ENCODE measurements around the gene ZDHHC8. TPM values are rescaled to one million over a fixed set of nuclear protein-coding genes. Genes with fewer than 3 reads are reported as not detected.
A peak's percentile ranks its signal among the peaks of the same experiment; 100 is the strongest.

Gene ZDHHC8
- total RNA-seq, 2 donors from 2014 or later = 14.1 to 36.6 TPM

DNA sequence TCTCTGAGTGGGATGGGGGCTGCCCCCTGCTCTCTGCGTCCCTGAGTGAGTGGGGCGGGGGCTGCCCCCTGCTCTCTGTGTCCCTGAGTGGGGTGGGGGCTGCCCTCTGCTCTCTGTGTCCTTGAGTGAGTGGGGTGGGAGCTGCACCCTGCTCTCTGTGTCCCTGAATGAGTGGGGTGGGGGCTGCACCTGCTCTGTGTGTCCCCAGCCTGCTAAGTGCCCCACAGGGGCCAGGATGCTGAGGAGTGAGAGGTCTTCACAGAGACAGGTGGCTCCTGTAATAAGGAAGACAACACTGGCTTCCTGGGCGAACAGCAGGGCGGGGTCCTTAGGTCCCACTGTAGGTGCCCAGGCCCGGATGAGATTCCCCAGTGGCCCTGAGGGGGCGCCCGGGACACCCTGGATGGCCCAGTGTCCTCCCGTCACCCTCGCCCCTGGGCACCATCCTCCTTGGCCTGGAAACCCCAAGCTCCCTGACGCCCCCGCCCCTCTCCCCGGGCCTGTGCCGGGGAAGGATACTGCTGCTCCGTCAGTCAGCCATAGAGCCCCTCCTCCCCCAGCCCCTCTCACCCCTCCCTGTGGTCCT lies 23.1 kb downstream of the ZDHHC8 start:
- no peaks in the 10 kb centered on the region for H3K36me3 ChIP-seq
- no peak for TF ChIP-seq POLR2AphosphoS5 (IDR thresholded peaks at IDR 0.05)
- TF ChIP-seq, protein P1, sequence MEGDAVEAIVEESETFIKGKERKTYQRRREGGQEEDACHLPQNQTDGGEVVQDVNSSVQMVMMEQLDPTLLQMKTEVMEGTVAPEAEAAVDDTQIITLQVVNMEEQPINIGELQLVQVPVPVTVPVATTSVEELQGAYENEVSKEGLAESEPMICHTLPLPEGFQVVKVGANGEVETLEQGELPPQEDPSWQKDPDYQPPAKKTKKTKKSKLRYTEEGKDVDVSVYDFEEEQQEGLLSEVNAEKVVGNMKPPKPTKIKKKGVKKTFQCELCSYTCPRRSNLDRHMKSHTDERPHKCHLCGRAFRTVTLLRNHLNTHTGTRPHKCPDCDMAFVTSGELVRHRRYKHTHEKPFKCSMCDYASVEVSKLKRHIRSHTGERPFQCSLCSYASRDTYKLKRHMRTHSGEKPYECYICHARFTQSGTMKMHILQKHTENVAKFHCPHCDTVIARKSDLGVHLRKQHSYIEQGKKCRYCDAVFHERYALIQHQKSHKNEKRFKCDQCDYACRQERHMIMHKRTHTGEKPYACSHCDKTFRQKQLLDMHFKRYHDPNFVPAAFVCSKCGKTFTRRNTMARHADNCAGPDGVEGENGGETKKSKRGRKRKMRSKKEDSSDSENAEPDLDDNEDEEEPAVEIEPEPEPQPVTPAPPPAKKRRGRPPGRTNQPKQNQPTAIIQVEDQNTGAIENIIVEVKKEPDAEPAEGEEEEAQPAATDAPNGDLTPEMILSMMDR (IDR thresholded peaks at IDR 0.05) = no peak
- no peak for TF ChIP-seq POLR2A (IDR thresholded peaks at IDR 0.05)
- DNase-seq (ENCODE audit: low spot score) = no peak
- WGBS = 48% methylated on average over 14 of the region's 14 CpGs
- no peak overlapping the region for H3K27ac ChIP-seq
- intact Hi-C loops (cut with DNase I) = loop anchor here (5.0 kb wide), 1 partner anchor 113 kb away; the partner anchor contains the start of gene RTN4R
- H3K4me1 ChIP-seq (replicated peaks) = no peaks in the 10 kb centered on the region
- H3K27me3 ChIP-seq (replicated peaks; ENCODE audit: insufficient read depth) = no peaks in the 10 kb centered on the region
- no peaks in the 10 kb centered on the region for H3K9me3 ChIP-seq
- no peak overlapping the region for H3K4me3 ChIP-seq

DNA sequence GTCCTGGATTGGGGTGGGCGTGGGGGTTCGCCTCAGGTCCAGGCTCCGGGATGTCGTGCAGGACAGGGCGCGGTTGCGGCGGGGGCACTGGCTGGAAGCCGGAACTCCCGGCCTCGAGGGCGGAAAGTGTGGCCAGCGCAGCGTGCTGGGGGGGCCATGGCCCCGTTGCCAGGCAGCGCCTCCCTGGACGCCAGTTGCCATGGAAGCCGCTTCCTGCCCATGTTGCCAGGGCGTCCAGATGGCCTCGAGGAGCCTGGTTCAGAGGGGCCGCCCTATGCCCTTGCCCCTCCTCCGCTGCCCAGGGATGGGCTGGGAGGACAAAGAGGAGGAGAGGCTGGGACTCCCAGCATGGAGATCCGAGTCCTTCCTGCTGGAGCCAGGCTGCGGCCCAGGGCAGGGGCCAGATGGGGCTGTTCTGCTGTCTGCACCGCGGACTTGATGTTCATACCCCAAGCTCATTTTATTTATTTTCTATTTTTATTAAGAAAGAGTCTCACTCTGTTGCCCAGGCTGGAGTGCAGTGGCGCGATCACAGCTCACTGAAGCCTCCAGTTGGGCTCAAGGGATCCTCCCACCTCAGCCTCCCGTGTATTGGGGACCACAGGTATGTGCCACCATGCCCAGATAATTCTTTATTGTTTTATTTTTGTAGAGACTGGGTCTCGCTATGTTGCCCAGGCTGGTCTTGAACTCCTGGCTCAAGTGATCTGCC lies 23.9 kb downstream of the ZDHHC8 start:
- H3K27me3 ChIP-seq (replicated peaks; ENCODE audit: insufficient read depth) = no peaks in the 10 kb centered on the region
- H3K4me1 ChIP-seq (replicated peaks) = no peaks in the 10 kb centered on the region
- no peaks in the 10 kb centered on the region for H3K9me3 ChIP-seq
- no peak overlapping the region for H3K27ac ChIP-seq
- 77% methylated on average over 11 of the region's 30 CpGs for WGBS
- no peaks in the 10 kb centered on the region for H3K36me3 ChIP-seq
- no peak for DNase-seq (ENCODE audit: low spot score)
- no peak overlapping the region for H3K4me3 ChIP-seq
- no peak for TF ChIP-seq POLR2A (IDR thresholded peaks at IDR 0.05)
- TF ChIP-seq, protein P1 (IDR thresholded peaks at IDR 0.05) = no peak
- no peak for TF ChIP-seq POLR2AphosphoS5 (IDR thresholded peaks at IDR 0.05)
- intact Hi-C loops (cut with DNase I) = loop anchor here (5.0 kb wide), 1 partner anchor 112 kb away; the partner anchor contains the start of gene RTN4R

DNA sequence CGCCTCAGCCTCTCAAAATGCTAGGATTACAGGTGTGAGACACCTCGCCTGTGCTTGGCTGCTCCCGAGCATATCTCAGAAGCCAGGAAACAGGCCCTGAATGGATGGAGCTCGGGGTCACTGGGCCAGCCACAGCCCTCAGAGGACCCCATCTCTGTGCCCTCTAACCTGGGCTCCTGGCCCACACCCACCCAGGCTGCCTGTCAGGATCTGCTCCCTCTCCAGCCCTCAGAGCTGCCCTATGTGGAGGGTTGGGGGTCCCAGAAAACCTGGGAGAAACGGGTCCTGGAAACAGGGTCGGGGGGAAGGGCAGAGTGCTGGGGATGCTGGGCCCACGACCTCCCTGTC lies 24.4 kb downstream of the ZDHHC8 start:
- Histone ChIP-seq H3K27ac (no peak overlapping the region), H3K4me3 (no peak overlapping the region), H3K27me3 (replicated peaks; ENCODE audit: insufficient read depth) (no peaks in the 10 kb centered on the region), H3K4me1 (replicated peaks) (no peaks in the 10 kb centered on the region), H3K36me3 (no peaks in the 10 kb centered on the region), H3K9me3 (no peaks in the 10 kb centered on the region)
- intact Hi-C loops (cut with DNase I) = loop anchor here (5.0 kb wide), 1 partner anchor 111 kb away; the partner anchor contains the start of gene RTN4R
- WGBS = 84% methylated on average over 7 of the region's 7 CpGs
- no peak for DNase-seq (ENCODE audit: low spot score)
- TF ChIP-seq, protein P1 (IDR thresholded peaks at IDR 0.05) = no peak
- no peak for TF ChIP-seq POLR2AphosphoS5 (IDR thresholded peaks at IDR 0.05)
- TF ChIP-seq POLR2A (IDR thresholded peaks at IDR 0.05) = no peak

DNA sequence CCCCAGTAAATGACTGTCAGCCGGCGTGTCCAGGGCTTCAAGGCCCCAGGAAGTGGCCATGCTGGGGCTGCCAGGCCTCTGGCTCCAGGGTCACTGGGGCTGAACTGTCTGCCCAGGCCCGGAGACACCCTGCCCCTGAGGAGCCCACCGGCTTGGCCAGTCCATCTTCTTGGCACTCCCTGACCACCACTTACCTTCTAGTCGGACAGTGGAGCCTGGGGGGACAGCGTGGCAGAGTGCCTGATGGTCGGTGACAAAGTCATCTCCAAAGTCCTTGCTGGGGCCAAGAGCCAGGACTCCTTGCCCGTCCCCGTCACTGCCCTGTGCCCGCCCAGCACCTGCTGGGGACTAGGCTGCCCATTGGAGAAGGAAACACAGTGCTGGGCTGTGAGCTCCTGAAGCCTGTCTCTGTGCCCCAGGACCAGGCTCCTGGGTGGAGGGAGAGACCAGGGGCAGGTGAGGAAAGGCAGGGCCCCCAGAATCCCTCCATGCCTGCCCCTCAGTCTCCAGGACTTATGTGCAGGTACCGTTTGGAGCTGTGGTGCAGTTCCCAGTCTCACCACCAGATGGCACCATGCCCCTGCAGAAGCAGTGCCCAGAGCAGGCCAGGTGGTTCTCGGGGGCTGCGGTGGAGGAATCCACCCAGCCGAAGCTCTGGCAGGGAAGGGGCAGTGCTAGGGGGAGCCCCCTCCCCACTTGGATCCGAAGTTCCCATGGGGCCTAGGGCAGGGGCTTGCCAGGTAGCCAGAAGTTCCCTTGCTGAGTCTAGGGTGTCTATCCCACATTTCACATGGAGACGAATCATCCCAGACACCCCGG lies 25.2 kb downstream of the ZDHHC8 start:
- DNase-seq (ENCODE audit: low spot score) = peak; percentile 83
- Histone ChIP-seq H3K4me1 (replicated peaks) (no peaks in the 10 kb centered on the region), H3K9me3 (no peaks in the 10 kb centered on the region), H3K27me3 (replicated peaks; ENCODE audit: insufficient read depth) (no peaks in the 10 kb centered on the region), H3K27ac (no peak overlapping the region), H3K4me3 (no peak overlapping the region), H3K36me3 (no peaks in the 10 kb centered on the region)
- intact Hi-C loops (cut with DNase I) = loop anchor here (1.0 to 5.0 kb wide), 2 partner anchors 110 to 128 kb away; partner anchors contain the start of gene RTN4R
- WGBS = 49% methylated on average over 17 of the region's 17 CpGs
- TF ChIP-seq POLR2A (IDR thresholded peaks at IDR 0.05) (peak; percentile 14), POLR2AphosphoS5 (IDR thresholded peaks at IDR 0.05) (peak; percentile 46)
- TF ChIP-seq, protein P1 (IDR thresholded peaks at IDR 0.05) = peak; percentile 99 to 100 (median 99)
